ENCODE results near the gene GSDME. TPM values are rescaled to one million over a fixed set of nuclear protein-coding genes. Genes with fewer than 3 reads are reported as not detected.

GSDME gene
- total RNA-seq, 1 experiment from 2014 or later, result 7.6 TPM

DNA sequence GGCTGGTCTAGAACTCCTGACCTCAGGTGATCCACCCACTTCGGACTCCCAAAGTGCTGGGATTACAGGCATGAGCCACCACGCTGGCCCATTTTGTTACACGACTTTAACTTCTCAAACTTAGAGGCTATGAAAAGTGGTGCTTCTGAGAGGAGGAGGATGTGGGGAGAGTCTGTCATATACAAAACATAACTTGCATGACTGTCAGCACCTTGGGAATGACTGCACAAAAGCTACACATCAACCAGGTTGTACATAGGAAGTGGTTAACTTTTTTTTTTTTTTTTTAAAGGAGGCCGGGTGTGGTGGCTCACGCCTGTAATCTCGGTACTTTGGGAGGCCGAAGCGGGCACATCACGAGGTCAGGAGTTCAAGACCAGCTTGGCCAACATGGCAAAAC is 43.4 kb upstream of the GSDME start:
- ChIA-PET CTCF (interaction anchor here (2.9 kb wide), 1 partner anchor 11 kb away, joined by 11 read pairs; no protein-coding TSS in a partner anchor), RAD21 (ENCODE audit: low non-redundant PET in 1 of 2, low total read pairs in 2 of 2, uncharacterized antibody in 2 of 2, unreplicated experiment in 2 of 2) (interaction anchor here in 1 of 2 experiments (0.7 kb wide), 1 partner anchor 292 kb away, joined by 3 read pairs; no protein-coding TSS in a partner anchor), POLR2A (no interaction called here)
- TF ChIP-seq MAX (IDR thresholded peaks at IDR 0.05), result no peak
- no peak for TF ChIP-seq ZFX (IDR thresholded peaks at IDR 0.05)
- TF ChIP-seq, protein P1, sequence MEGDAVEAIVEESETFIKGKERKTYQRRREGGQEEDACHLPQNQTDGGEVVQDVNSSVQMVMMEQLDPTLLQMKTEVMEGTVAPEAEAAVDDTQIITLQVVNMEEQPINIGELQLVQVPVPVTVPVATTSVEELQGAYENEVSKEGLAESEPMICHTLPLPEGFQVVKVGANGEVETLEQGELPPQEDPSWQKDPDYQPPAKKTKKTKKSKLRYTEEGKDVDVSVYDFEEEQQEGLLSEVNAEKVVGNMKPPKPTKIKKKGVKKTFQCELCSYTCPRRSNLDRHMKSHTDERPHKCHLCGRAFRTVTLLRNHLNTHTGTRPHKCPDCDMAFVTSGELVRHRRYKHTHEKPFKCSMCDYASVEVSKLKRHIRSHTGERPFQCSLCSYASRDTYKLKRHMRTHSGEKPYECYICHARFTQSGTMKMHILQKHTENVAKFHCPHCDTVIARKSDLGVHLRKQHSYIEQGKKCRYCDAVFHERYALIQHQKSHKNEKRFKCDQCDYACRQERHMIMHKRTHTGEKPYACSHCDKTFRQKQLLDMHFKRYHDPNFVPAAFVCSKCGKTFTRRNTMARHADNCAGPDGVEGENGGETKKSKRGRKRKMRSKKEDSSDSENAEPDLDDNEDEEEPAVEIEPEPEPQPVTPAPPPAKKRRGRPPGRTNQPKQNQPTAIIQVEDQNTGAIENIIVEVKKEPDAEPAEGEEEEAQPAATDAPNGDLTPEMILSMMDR (IDR thresholded peaks at IDR 0.05 in 2 of 3, conservative IDR thresholded peaks at IDR 0.05 in 1 of 3; ENCODE audit: borderline replicate concordance in 1 of 3, insufficient read depth in 1 of 3, low read depth in 2 of 3, low read length in 2 of 3), result no peak
- no peak for TF ChIP-seq EZH2phosphoT487 (IDR thresholded peaks at IDR 0.05; ENCODE audit: borderline replicate concordance)
- no peak for TF ChIP-seq SRF (IDR thresholded peaks at IDR 0.05; ENCODE audit: low read depth)
- TF ChIP-seq, protein P2, sequence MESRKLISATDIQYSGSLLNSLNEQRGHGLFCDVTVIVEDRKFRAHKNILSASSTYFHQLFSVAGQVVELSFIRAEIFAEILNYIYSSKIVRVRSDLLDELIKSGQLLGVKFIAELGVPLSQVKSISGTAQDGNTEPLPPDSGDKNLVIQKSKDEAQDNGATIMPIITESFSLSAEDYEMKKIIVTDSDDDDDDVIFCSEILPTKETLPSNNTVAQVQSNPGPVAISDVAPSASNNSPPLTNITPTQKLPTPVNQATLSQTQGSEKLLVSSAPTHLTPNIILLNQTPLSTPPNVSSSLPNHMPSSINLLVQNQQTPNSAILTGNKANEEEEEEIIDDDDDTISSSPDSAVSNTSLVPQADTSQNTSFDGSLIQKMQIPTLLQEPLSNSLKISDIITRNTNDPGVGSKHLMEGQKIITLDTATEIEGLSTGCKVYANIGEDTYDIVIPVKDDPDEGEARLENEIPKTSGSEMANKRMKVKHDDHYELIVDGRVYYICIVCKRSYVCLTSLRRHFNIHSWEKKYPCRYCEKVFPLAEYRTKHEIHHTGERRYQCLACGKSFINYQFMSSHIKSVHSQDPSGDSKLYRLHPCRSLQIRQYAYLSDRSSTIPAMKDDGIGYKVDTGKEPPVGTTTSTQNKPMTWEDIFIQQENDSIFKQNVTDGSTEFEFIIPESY (IDR thresholded peaks at IDR 0.05; ENCODE audit: extremely low read depth, insufficient replicate concordance, low read length), result no peak
- TF ChIP-seq POLR2A (IDR thresholded peaks at IDR 0.05; ENCODE audit: borderline replicate concordance, extremely low read depth, insufficient read depth, insufficient read length), result no peak
- TF ChIP-seq ATF3 (IDR thresholded peaks at IDR 0.05), result no peak
- no peak for TF ChIP-seq SIN3A (IDR thresholded peaks at IDR 0.05; ENCODE audit: low read depth)
- TF ChIP-seq ELF1 (IDR thresholded peaks at IDR 0.05; ENCODE audit: borderline replicate concordance, low read depth), result no peak
- no peak for TF ChIP-seq JUND (IDR thresholded peaks at IDR 0.05)
- no peak for TF ChIP-seq FOSL1 (IDR thresholded peaks at IDR 0.05; ENCODE audit: low read depth)
- no peak for TF ChIP-seq ZNF274 (IDR thresholded peaks at IDR 0.05; ENCODE audit: low read depth, low read length)
- Histone ChIP-seq H3K36me3 (ENCODE audit: control insufficient read depth in 1 of 2, insufficient read depth in 2 of 2, low read length in 2 of 2) (peaks cover 15 to 19% of the 10 kb centered on the region in 2 experiments; a peak in 3 of 4 replicates), H3K9me2 (ENCODE audit: insufficient read depth) (no peaks in the 10 kb centered on the region), H3K27me3 (ENCODE audit: insufficient read depth, low read length) (no peaks in the 10 kb centered on the region), H3K4me3 (replicated peaks in 1 of 2; ENCODE audit: low read depth in 1 of 2, low read length in 2 of 2) (no peak overlapping the region), H4K20me1 (ENCODE audit: insufficient read depth) (no peaks in the 10 kb centered on the region), H3K4me2 (ENCODE audit: low read length) (no peak overlapping the region), H3K9me3 (ENCODE audit: control insufficient read depth in 1 of 2, insufficient read depth in 1 of 2, low read depth in 1 of 2, low read length in 2 of 2) (no peaks in the 10 kb centered on the region), H3K9ac (ENCODE audit: low read length) (no peak overlapping the region), H2AFZ (ENCODE audit: low read depth, low read length, poor library complexity, severe bottlenecking) (no peak overlapping the region), H3K79me2 (ENCODE audit: insufficient read depth, low read length) (no peaks in the 10 kb centered on the region), H3K27ac (ENCODE audit: low read depth, low read length) (no peak overlapping the region), H3K4me1 (ENCODE audit: control insufficient read depth in 1 of 2, insufficient read depth in 2 of 2, low read length in 2 of 2) (no peaks in the 10 kb centered on the region)
- DNase-seq (ENCODE audit: low read depth, low spot score) (no peak), ATAC-seq (no peak)
- BruUV-seq (replicated peaks), result no TSS peak
- intact Hi-C loops (cut with micrococcal nuclease), result no loop called here
